Measurements from ENCODE around the gene CHST3.

GRCh38 chr10:71964098-71964742, at the start of gene CHST3:
- TF ChIP-seq CTCF (IDR thresholded peaks at IDR 0.05) (no peak), POLR2A (IDR thresholded peaks at IDR 0.05) (peak in 1 of 4 donors; percentile 47)
